ENCODE results near the gene LRP1-AS.

LRP1-AS gene

GRCh38 chr12:57146961-57147944 is at the start of gene LRP1-AS:
Gene LRP1-AS, minus strand, starts transcription at chr12:57147619.
- no peak for DNase-seq (ENCODE audit: low read depth)

DNA sequence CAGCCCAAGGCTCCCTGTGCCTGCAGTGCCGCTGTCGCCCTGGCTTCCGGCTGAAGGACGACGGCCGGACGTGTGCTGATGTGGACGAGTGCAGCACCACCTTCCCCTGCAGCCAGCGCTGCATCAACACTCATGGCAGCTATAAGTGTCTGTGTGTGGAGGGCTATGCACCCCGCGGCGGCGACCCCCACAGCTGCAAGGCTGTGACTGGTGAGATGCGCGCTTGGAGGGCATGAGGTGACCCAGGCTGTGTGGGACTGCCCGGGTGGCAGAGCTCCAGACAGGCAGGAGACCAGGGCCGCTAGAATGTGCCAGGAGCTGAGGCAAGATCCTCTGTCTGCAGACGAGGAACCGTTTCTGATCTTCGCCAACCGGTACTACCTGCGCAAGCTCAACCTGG is 49.5 kb upstream of the LRP1-AS start:
- no peak for DNase-seq (ENCODE audit: low read depth)

GRCh38 chr12:57196439-57196838 is 49.0 kb upstream of the LRP1-AS start:
- no peak for DNase-seq (ENCODE audit: low read depth)

DNA sequence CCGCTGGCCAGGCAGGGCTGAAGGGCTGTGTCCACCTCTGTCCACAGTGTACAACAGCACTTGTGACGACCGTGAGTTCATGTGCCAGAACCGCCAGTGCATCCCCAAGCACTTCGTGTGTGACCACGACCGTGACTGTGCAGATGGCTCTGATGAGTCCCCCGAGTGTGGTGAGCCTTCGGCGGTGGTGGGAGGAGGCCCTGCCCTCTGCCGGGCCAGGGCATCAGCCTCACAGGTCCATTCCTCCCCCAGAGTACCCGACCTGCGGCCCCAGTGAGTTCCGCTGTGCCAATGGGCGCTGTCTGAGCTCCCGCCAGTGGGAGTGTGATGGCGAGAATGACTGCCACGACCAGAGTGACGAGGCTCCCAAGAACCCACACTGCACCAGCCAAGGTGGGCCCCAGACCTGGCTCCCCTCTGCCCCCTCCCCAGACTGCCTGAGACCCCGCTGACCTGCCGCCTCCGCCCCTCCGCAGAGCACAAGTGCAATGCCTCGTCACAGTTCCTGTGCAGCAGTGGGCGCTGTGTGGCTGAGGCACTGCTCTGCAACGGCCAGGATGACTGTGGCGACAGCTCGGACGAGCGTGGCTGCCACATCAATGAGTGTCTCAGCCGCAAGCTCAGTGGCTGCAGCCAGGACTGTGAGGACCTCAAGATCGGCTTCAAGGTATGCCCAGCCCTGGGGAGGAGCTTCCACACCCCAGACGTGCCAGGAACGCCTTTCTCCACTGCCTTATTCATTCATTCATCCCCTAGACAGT is 48.4 kb upstream of the LRP1-AS start:
- no peak for DNase-seq (ENCODE audit: low read depth)

GRCh38 chr12:57195186-57195585 is 47.8 kb upstream of the LRP1-AS start:
- DNase-seq (ENCODE audit: low read depth): no peak

GRCh38 chr12:57194253-57194652 is 46.8 kb upstream of the LRP1-AS start:
- DNase-seq (ENCODE audit: low read depth): no peak

DNA sequence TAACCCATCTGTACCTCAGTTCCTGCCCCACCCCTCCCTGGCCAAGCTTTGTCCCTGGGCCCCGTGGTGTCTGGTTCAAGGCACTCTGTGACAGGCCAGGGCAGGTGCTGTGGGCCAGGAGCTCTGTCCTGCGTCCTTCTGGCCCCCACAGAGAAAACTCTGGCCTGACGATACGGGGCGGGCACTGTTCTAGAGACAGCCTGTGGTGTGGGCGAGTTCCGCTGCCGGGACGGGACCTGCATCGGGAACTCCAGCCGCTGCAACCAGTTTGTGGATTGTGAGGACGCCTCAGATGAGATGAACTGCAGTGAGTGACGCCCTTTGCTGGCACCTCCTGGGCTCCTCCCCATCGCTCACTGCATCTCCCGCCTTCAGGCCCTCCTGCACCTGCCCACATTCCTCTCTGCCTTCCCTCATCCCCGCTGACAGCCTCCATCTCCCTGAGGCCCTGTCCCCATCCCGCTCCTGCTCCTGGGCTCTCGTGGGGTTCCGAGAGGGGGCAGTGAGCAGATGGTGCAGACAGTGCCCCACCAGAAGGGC is 46.4 kb upstream of the LRP1-AS start:
- DNase-seq (ENCODE audit: low read depth): no peak

GRCh38 chr12:57192920-57193319 is 45.5 kb upstream of the LRP1-AS start:
- no peak for DNase-seq (ENCODE audit: low read depth)

- DNase-seq (ENCODE audit: low read depth): no peak
Observed at GRCh38 chr12:57191410-57191809, 44.0 kb upstream of the LRP1-AS start.

- no peak for DNase-seq (ENCODE audit: low read depth)
Observed at GRCh38 chr12:57190821-57191220, 43.4 kb upstream of the LRP1-AS start.

DNA sequence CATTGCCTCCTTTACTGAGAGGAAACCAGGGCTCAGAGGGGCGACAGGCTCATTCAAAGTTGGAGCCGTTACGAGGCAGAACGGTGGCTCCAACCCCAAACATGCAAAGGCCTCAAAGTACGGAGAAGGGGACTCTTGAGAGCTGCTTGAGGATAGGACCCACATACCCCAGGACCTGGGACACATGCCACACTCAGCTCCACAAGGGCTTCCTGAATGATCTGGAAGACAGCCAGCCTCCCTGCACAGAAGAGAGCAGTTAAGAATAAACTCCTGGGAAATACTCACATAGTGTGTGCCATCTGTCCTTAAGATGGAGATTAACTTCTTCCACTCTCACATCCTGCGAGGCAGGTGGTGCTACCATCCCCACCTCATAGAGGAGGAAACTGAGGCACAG is 42.6 kb upstream of the LRP1-AS start:
- no peak for DNase-seq (ENCODE audit: low read depth)

- no peak for DNase-seq (ENCODE audit: low read depth)
Observed at GRCh38 chr12:57188090-57188425, 40.6 kb upstream of the LRP1-AS start.

- DNase-seq (ENCODE audit: low read depth): no peak
Observed at GRCh38 chr12:57187222-57188089, 40.0 kb upstream of the LRP1-AS start.

GRCh38 chr12:57185906-57186508 is 38.6 kb upstream of the LRP1-AS start:
- no peak for DNase-seq (ENCODE audit: low read depth)

- no peak for DNase-seq (ENCODE audit: low read depth)
Observed at GRCh38 chr12:57185403-57185802, 38.0 kb upstream of the LRP1-AS start.

DNA sequence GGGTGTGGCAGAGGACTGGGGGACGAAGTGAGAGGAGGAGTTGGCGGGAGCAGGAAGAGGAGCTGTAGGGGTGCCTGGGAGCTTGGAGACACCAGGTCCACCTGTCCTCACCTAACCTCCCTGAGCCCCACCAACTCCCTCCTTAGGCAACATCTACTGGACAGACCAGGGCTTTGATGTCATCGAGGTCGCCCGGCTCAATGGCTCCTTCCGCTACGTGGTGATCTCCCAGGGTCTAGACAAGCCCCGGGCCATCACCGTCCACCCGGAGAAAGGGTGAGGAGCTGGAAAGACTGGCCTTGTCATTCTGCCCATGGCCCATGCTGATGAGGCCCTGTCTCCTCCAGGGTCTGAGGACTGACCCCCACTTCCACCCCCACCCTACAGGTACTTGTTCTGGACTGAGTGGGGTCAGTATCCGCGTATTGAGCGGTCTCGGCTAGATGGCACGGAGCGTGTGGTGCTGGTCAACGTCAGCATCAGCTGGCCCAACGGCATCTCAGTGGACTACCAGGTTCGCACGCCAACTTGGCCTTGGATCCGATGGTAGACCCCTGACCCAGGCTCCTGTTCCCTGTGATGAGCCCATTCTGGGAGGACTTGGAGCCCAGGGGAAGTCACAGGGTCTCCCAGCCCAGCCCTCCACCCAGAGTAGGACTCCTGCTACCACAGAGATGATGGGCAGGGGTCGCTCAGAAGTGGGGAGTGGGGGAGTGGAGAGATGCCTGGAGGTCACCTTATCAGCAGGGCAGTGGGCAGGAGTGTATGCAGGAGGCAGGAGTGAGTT is 36.7 kb upstream of the LRP1-AS start:
- no peak for DNase-seq (ENCODE audit: low read depth)

DNA sequence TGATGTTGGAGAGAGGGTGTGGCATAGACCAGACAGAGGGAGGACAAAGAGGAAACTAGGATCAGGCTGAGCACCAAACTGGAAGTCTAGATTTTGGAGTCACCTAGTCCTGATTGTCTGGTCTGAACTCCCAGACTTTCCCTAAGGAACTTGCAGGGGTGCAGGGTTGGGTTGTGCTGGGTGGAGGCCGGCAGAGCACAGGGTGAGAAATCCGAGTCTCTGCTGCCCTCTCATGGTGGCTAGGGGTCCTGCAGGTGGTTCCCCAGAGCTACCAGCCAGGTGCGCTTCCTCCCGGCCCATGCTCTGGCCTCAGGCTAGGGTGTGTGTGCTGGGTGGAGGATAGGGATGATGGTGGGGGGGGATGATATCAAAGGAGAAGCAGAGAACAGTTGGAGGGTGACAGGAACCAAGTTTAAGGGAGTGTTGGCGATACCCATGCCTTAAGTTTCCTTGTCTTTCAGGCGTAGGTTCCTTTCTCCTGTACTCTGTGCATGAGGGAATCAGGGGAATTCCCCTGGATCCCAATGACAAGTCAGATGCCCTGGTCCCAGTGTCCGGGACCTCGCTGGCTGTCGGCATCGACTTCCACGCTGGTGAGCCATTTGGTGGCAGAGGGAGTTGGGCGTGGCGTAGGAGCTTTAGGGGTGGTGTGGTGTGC is 35.6 kb upstream of the LRP1-AS start:
- DNase-seq (ENCODE audit: low read depth): peak; percentile 68

DNA sequence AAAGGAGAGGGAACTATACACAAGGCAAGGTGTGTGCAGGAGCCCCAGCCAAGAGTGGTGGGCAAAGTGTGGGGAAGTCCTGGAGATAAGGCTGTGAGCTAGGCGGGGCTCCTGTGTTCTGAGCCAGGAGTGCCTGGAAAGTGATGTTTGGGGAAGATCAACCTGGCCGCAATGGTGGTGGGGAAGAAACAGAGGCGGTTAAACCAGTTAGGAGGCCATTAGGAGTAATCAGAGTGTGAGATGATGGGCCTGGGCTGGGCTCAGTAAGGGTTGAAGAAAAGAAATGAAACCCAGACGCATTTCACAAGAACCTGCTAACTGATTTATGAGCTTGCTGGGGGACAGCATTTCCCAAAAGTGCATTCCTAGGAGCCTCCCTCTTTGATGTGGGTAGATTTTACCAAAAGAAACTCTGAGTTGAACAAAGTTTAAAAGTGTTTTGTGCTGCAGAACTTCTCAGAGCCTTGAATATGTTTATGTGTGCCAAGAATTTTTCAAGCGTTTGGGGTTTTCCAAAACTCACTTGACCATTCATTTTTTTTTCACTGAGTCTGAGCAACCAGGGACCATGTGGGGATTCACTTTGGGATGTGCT is 34.2 kb upstream of the LRP1-AS start:
- DNase-seq (ENCODE audit: low read depth): no peak

DNA sequence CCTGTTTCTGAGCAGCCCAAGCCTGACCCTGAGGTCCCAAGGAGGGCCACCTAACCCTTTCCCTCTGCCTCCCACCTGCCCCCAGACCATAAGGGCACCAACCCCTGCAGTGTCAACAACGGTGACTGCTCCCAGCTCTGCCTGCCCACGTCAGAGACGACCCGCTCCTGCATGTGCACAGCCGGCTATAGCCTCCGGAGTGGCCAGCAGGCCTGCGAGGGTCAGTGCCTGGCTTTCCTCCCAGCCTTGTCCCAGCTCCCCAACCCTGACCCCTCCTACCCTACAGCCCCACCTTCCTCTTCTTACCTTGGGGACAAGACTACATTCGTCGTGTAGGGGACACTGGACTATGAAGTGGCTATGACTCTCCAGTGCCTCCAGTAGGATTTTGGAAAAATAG is 33.7 kb upstream of the LRP1-AS start:
- no peak for DNase-seq (ENCODE audit: low read depth)
